ENCODE results near the gene TMEM163.

The TMEM163 gene

GRCh38 chr2:134470561-134471168, 248.1 kb downstream of the TMEM163 start:
- no peak for DNase-seq

GRCh38 chr2:134469516-134470115, 249.2 kb downstream of the TMEM163 start:
- DNase-seq, result no peak

DNA sequence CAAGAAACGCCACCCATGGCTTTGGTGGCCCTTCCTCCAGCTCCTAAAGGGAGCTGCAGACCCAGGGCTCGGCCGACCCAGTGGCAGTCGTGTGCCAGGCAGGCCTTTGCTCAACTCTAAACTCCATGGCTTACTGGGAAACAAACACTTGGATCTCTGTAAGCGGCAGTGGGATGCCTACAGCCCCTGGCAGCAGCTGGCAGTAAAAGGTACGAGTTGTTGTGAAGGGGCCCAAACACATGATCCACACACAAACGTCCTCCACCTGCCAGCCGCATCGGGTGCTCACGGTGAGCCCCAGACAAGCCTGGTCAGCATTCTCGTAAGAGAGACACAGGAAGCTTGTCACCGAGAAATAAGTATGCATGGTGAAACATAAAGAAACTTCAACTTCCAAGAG, 250.0 kb downstream of the TMEM163 start:
- DNase-seq, result no peak

- no peak for DNase-seq
Observed at GRCh38 chr2:134468164-134468563, 250.6 kb downstream of the TMEM163 start.

DNA sequence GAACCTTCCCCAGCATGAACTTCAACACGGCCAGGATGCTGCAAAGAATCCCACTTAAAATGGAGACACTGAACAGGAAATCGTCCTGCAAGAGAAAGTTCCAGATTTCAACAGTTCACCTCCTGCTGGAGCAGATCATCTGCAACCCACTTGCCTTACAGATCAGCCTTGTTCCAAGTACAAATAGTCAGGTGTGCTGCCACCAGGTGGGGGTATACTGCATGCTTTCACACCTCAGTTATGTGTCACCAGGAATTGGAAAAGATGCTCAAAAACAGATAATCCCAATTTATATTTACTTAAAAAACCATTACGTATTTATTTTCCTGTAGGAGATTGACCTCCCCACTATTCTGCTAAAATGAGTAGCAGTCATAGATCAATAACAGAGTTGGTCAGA, 252.7 kb downstream of the TMEM163 start:
- DNase-seq, result no peak

- no peak for DNase-seq
Observed at GRCh38 chr2:134465228-134466105, 253.3 kb downstream of the TMEM163 start.

DNA sequence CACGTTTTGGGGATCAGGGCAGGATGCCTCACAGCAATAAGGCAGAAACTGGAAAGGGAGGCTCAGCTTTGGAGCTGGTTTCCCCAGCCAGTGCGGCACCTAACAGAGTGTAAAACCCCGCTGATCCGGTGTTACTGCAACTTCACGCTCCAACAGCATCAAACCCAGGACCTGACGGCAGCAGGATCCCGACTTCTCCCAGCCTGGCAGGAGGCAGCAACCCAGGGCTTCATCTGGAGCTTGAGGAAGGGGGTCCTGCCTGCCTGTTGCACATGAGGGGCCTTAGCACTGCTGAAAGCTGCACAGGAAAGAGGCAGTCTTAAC, 255.1 kb downstream of the TMEM163 start:
- no peak for DNase-seq

DNA sequence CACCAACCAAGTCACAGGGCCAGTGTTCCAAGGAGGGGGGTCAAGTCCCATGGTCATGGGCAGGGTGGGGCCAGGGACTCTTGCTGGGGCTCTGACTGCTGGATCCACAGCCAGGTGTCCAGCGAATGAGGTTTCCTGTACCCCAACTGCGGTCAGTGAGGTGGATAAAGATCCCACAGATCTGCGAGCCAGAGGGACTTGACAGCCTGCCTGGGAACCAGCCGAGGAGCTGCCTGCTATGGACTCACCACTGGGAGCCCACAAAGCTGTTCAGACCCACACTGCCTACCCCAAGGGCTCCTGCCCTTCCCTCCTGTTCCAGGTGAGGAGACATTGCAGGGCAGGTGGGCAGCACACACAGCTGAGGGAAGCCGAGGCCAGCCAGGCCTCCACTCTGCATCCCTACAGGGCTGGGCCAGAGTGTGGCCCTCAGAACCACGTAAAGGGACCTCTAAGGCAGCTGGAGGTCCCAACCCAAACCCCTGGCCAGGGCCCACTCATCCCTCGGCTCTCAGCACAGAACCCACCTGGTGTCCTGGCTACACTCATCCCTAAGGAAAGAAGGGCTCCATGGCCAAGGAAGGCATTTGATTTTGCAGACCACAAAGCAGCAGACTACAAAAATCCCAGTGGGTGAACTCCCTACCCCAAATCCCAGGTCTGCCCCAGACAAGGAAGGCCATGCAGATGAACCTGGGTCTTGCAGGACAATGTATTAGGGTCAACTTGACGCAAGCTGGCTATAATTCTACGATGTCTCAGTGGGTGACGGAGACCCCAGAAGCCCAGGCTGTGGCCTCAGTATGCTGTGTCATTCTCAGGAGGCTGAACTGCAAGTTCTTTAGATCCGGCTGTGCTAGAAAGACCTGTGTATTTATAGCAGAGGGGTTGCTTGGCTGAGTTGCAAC, 255.8 kb downstream of the TMEM163 start:
- DNase-seq, result no peak

- no peak for DNase-seq
Observed at GRCh38 chr2:134462275-134462674, 256.5 kb downstream of the TMEM163 start.

GRCh38 chr2:134461511-134461910, 257.3 kb downstream of the TMEM163 start:
- DNase-seq, result no peak

DNA sequence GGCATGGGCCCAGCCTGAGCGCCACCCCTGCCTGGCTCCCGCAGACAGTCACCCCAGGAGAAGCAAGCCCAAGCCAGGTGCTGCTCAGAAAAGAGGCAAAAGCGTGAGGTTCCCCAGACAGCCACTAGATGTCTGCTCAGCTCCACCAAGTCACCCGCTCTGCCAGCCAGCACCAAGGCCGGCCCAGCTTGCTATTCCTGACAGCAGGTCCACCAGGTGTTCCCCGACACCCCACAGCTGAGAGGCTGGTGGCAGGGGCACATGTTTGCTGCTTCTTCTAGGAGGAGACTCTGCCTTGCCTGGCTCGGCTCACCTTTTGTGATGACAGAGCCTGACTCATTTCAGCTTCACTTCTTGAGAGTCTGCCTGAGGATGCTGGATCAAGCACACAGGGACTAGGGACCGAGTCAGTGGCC, 258.2 kb downstream of the TMEM163 start:
- DNase-seq, result peak; percentile 19

DNA sequence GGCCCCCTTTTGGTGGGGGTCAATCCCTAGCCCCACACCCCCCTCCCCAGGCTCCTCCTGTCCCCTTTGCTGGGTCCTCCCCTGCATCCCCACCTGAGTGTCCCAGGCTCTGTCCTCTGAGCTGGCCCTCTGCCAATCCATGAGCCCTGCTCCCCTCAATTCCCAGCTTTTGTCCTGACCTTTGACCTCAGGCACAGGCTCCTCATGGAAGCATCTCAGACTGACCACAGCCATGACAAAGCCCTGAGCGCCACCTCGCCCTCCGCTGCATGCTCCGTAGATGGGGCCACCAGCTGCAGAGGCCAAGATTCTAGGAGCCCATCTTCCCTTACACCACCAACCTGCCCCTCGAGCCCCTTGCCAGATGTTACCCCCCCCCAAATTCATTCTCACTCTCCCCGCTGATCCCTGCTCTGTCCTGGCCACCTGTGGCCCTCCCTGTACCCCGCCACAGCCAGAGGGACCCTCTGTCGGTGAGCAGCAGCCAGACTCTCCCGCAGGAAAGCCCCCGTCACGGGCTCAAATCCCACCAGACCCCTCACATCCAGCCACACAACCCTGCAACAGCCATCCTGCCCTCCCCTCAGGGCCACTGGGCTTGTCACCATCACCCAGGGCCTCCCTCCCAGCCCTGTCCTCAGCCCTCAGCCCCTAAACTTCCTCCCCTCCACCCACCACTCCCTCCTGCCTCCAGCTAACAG, 258.9 kb downstream of the TMEM163 start:
- DNase-seq, result no peak

GRCh38 chr2:134458950-134459349, 259.9 kb downstream of the TMEM163 start:
- DNase-seq, result no peak

GRCh38 chr2:134458473-134458853, 260.3 kb downstream of the TMEM163 start:
- DNase-seq, result no peak

DNA sequence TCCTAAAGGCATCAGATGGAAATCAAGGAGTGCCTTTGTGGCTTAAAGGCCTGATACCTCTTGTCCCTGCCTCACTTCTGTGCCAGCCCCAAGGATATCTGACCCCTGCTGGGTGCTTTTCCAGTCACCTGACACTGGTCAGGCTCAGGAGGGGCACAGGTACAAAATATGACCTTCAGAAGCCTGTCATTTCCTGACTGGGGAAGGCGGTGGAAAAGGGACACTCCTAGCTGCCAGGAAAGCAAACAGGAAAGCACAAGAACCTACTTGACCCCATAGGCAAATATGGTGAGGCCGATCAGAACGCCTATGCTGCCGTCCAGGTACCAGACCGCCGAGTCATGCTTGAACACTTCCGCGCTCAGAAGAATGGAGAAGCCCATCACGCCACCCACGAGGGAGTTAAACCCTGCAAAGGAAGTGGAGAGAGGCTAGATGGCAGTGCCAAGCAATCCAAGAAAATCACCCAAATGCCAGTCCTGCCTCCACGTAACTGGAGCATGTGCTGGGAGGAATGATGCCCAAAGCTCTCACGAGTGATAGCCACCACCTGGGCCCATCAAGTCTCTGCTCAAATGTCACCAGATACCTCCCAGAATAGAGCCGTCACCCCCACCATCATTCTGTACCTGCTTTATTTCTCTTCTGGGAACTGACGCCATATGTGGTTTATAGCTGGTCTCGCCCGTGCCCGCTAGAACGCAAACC, 260.9 kb downstream of the TMEM163 start:
- DNase-seq, result no peak

GRCh38 chr2:134457353-134457752, 261.4 kb downstream of the TMEM163 start:
- DNase-seq, result no peak

DNA sequence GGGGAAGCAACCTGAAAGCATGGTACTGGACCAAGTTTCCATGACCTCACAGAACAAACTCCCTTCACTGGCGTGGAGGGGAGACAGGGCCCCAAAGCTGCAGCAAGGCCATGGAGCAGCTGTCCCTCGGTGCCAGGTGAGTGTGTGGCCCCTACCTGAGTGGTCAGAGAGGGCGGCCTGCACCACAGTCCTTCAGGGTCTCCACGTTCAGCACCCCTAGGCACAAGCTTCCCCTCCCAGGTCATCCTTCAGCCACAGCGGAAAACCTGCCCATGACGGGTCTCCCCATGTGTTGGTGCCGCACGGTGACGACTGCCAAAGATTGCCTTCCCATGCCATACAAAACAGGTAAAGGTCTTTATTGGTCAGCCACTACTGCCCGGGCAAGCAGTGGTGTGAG, 263.4 kb downstream of the TMEM163 start:
- no peak for DNase-seq

- DNase-seq, result no peak
Observed at GRCh38 chr2:134454931-134455330, 263.9 kb downstream of the TMEM163 start.

DNA sequence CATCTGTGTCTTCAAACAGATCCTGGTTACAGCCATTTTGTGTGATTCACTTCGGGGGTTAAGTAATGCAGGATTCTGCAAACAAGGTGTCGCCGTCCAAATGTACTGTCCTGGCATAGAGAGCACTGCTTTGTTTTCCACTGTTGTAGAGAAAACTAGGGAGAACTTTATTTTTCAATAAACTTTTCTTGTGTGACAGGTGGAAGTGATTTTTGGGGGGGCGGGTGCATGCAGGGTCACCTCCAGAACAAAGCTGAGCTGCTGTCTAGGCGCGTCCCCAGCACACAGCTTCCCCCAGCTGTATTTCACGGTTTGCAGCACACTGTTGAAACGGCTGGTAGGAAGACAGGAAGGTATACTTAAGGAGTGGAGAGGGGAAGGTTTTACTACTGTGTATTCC, 264.4 kb downstream of the TMEM163 start:
- no peak for DNase-seq

DNA sequence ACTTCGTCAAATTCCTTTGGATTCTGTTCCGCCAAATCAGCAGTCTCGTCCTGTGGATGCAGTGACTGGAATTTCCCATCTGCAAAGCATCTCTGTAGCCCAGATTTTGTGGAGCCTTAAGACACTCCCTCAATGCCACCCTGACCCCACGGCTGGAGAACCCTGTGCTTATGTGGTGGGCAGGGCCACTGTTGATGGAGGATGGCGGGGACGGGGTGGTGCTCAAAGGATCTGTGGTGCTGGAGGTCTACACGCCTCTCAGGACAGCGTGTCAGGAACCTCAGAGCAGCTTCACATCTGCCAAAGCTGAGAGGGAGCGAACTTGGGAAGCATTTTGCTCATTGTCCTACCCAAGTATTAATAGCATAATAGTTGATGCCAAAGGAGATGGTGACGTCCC, 264.8 kb downstream of the TMEM163 start:
- DNase-seq, result no peak

DNA sequence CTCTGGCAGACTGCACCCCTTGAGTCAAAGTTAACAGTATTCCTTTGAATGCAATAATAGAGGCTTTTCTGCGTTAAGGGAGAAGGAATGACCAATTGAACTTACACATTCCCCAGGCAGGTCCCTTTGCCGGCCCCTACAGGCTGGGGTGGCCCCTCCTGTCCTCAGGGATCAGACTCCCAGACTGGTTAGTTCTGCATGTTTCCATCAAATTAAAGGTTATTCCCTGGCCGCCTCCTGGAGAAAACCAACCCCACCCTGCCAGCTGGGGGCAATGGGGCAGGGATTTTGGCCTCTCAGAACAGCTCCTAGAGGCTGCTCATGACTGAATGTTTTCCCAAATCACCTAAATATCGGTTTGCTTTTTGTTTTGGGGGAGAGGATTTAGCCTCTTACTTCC, 265.3 kb downstream of the TMEM163 start:
- DNase-seq, result no peak

Data from DMS79 (cell line).